GM23338 (cell line): ENCODE data around the gene DIDO1. TPM values are rescaled to one million over a fixed set of nuclear protein-coding genes. Genes with fewer than 3 reads are reported as not detected.
A peak's percentile ranks its signal among the peaks of the same experiment; 100 is the strongest.

Experiments used
- ATAC-seq: fragments of 200-7000 bp; cut with Tn5 transposase; 3 replicates; pipeline ENCODE4 v1.9.1; 2020
- DNase-seq: peaks from one replicate; pipeline ENCODE4 v3.0.0-alpha.2; 2015; ENCODE audit warnings: low spot score
- H2AFZ ChIP-seq: fragments of 200-600 bp; sonication (generic); 2 replicates; pipeline ENCODE4 v1.8.0; 2016; ENCODE audit warnings: antibody characterized with exemption, mild to moderate bottlenecking, moderate library complexity
- H3F3A ChIP-seq: fragments of 200-600 bp; sonication (generic); replicated peaks from 2 replicates; pipeline ENCODE4 v1.8.0; 2017; ENCODE audit warnings: antibody characterized with exemption, mixed run types, low read depth
- H3K27ac ChIP-seq: fragments of 200-600 bp; sonication (generic); 2 replicates; pipeline ENCODE4 v1.6.1; 2016; ENCODE audit warnings: low read depth
- H3K27me3 ChIP-seq: fragments of 200-600 bp; sonication (generic); 2 replicates; pipeline ENCODE4 v1.8.0; 2016; ENCODE audit warnings: mild to moderate bottlenecking, mixed run types, moderate library complexity; ENCODE audit not compliant: insufficient read depth
- H3K36me3 ChIP-seq: fragments of 200-600 bp; sonication (generic); 2 replicates; pipeline ENCODE4 v1.8.0; 2016; ENCODE audit warnings: mild to moderate bottlenecking; ENCODE audit not compliant: insufficient read depth
- H3K4me1 ChIP-seq: fragments of 200-600 bp; sonication (generic); 2 replicates; pipeline ENCODE4 v1.8.0; 2016; ENCODE audit warnings: mild to moderate bottlenecking, moderate library complexity; ENCODE audit not compliant: insufficient read depth
- H3K4me2 ChIP-seq: fragments of 200-600 bp; sonication (generic); 2 replicates; pipeline ENCODE4 v1.7.1; 2017; ENCODE audit warnings: mixed run types
- H3K4me3 ChIP-seq: fragments of 200-600 bp; sonication (generic); 2 replicates; pipeline ENCODE4 v1.6.1; 2016; ENCODE audit warnings: mixed run types
- H3K79me2 ChIP-seq: fragments of 200-600 bp; sonication (generic); replicated peaks from 2 replicates; pipeline ENCODE4 v1.8.0; 2017; ENCODE audit warnings: mild to moderate bottlenecking; ENCODE audit not compliant: insufficient read depth
- H3K9me2 ChIP-seq: fragments of 200-600 bp; sonication (generic); 2 replicates; pipeline ENCODE4 v1.8.0; 2017; ENCODE audit not compliant: insufficient read depth
- H4K20me1 ChIP-seq: fragments of 200-600 bp; sonication (generic); replicated peaks from 2 replicates; pipeline ENCODE4 v1.8.0; 2017; ENCODE audit warnings: mild to moderate bottlenecking; ENCODE audit not compliant: insufficient read depth
- H3K27ac Mint-ChIP-seq: 2 replicates; pipeline ENCODE4 v1.8.0; 2020; ENCODE audit warnings: inconsistent platforms, mild to moderate bottlenecking, moderate library complexity, mixed read lengths
- H3K27me3 Mint-ChIP-seq: 3 replicates; pipeline ENCODE4 v1.8.0; 2022; ENCODE audit warnings: low read depth, mild to moderate bottlenecking, moderate library complexity, mixed read lengths, inconsistent platforms; ENCODE audit not compliant: insufficient read depth, poor library complexity
- H3K36me3 Mint-ChIP-seq: 3 replicates; pipeline ENCODE4 v1.8.0; 2021; ENCODE audit warnings: low read depth, mild to moderate bottlenecking, inconsistent platforms, moderate library complexity, mixed read lengths
- H3K4me1 Mint-ChIP-seq: 3 replicates; pipeline ENCODE4 v1.8.0; 2020; ENCODE audit warnings: mild to moderate bottlenecking, inconsistent platforms, mixed read lengths
- H3K4me3 Mint-ChIP-seq: 3 replicates; pipeline ENCODE4 v1.8.0; 2021; ENCODE audit warnings: moderate library complexity, mild to moderate bottlenecking, inconsistent platforms, mixed read lengths
- H3K9me3 Mint-ChIP-seq: 3 replicates; pipeline ENCODE4 v1.8.0; 2020; ENCODE audit warnings: moderate library complexity, mild to moderate bottlenecking, inconsistent platforms, mixed read lengths
- CTCF ChIP-seq, 2 experiments: fragments of 200-600 bp in 1 of 2; sonication (generic) in 1 of 2; conservative IDR thresholded peaks; 2 replicates each; pipeline versions ENCODE4 v1.5.1 to v1.6.1; 2016 to 2017; ENCODE audit warnings: antibody characterized with exemption in 2 of 2, low read depth in 2 of 2, mild to moderate bottlenecking in 2 of 2, moderate library complexity in 1 of 2
- EZH2phosphoT487 ChIP-seq: fragments of 200-600 bp; sonication (generic); IDR thresholded peaks from one replicate; pipeline ENCODE4 v1.8.1; 2018; ENCODE audit warnings: antibody characterized with exemption; ENCODE audit not compliant: unreplicated experiment
- JUNB ChIP-seq: IDR thresholded peaks from one replicate; pipeline ENCODE4 v1.6.1; 2016; ENCODE audit warnings: antibody characterized with exemption; ENCODE audit not compliant: unreplicated experiment
- POLR2AphosphoS5 ChIP-seq: IDR thresholded peaks from 2 replicates; pipeline ENCODE4 v1.6.1; 2016; ENCODE audit warnings: antibody characterized with exemption, low read depth
- ZNF462 ChIP-seq: fragments of 250-450 bp; sonication (Bioruptor Pico); IDR thresholded peaks from 2 replicates; pipeline ENCODE4 v1.5.0; 2020; ENCODE audit warnings: mild to moderate bottlenecking, moderate library complexity
- polyA plus RNA-seq: library from polyadenylated mRNA; unstranded; fragments of >200 nt; fragmentation: Nextera tagmentation; extraction: Ambion mirVana; gene quantifications from 2 replicates; pipeline ENCODE4 v1.2.1, GENCODE V29; 2016
- total RNA-seq: library from RNA; depleted of rRNA; stranded (reverse); fragments of >200 nt; shearing (Covaris generic); gene quantifications from 2 replicates; pipeline ENCODE4 v1.2.3, GENCODE V29; 2014

Gene DIDO1
- total and polyA plus RNA-seq, 2 experiments from 2014 or later = 72.4 to 162 TPM

- no peak for TF ChIP-seq ZNF462 (CRISPR knock-in tag)
- no peak for TF ChIP-seq CTCF (conservative IDR thresholded peaks at IDR 0.05; ENCODE audit: low read depth in 2 of 2)
- TF ChIP-seq POLR2AphosphoS5 = no peak
These were observed 24.4 kb upstream of the DIDO1 start (continued) for GRCh38 chr20:62950741-62951140.

- TF ChIP-seq EZH2phosphoT487 (no peak), CTCF (conservative IDR thresholded peaks at IDR 0.05; ENCODE audit: low read depth in 2 of 2) (peak in 1 of 2 experiments; percentile 59; a peak in 2 of 4 replicates), JUNB (no peak)
- Histone ChIP-seq H3K36me3 (peaks cover 34% of the 10 kb centered on the region), H3K4me1 (peaks cover 19% of the 10 kb centered on the region), H3K4me2 (no peak overlapping the region), H3K27me3 (no peaks in the 10 kb centered on the region), H3F3A (peaks cover 24% of the 10 kb centered on the region; the same call in 1 of the 2 replicates), H3K4me3 (no peak overlapping the region), H3K79me2 (peaks cover 58% of the 10 kb centered on the region), H3K27ac (no peak overlapping the region; the same call in 1 of the 2 replicates), H3K9me2 (no peaks in the 10 kb centered on the region), H2AFZ (no peak overlapping the region), H4K20me1 (peaks cover 44% of the 10 kb centered on the region)
- Mint-ChIP-seq H3K36me3 (peaks cover 57% of the 10 kb centered on the region), H3K27ac (peak overlapping the region; percentile 73; the same call in 1 of the 2 replicates), H3K27me3 (peaks cover 14% of the 10 kb centered on the region), H3K4me1 (peaks cover 16% of the 10 kb centered on the region), H3K9me3 (no peaks in the 10 kb centered on the region), H3K4me3 (no peak overlapping the region; the same call in 2 of the 3 replicates)
- ATAC-seq (no peak), DNase-seq (peak; percentile 44)
These were observed 23.7 kb upstream of the DIDO1 start for GRCh38 chr20:62949962-62950361.
